ENCODE results near the gene IMPACT.

The IMPACT gene, protein sequence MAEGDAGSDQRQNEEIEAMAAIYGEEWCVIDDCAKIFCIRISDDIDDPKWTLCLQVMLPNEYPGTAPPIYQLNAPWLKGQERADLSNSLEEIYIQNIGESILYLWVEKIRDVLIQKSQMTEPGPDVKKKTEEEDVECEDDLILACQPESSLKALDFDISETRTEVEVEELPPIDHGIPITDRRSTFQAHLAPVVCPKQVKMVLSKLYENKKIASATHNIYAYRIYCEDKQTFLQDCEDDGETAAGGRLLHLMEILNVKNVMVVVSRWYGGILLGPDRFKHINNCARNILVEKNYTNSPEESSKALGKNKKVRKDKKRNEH

GRCh38 chr18:24426398-24427294, at the start of gene IMPACT:
IMPACT (plus strand) TSS chr18:24426670; CDS start chr18:24426757, 87 bp downstream.
- Mint-ChIP-seq H3K4me1 (peaks cover 12% of the 10 kb centered on the region), H3K36me3 (peaks cover 17% of the 10 kb centered on the region), H3K27me3 (peaks cover 32% of the 10 kb centered on the region), H3K4me3 (peak within 1 kb of the TSS; percentile 98), H3K27ac (peak within 1 kb of the TSS; percentile 96), H3K9me3 (peaks cover 5% of the 10 kb centered on the region)
- ATAC-seq: peak; percentile 96

- H3K9me3 Mint-ChIP-seq: no peaks in the 10 kb centered on the region
- H3K36me3 Mint-ChIP-seq: no peaks in the 10 kb centered on the region
- no peak overlapping the region for H3K27ac Mint-ChIP-seq
- no peaks in the 10 kb centered on the region for H3K4me1 Mint-ChIP-seq
- no peak overlapping the region for H3K4me3 Mint-ChIP-seq
- ATAC-seq: no peak
- H3K27me3 Mint-ChIP-seq: peaks cover 21% of the 10 kb centered on the region
Measured at GRCh38 chr18:24378598-24378997, 47.9 kb upstream of the IMPACT start.

DNA sequence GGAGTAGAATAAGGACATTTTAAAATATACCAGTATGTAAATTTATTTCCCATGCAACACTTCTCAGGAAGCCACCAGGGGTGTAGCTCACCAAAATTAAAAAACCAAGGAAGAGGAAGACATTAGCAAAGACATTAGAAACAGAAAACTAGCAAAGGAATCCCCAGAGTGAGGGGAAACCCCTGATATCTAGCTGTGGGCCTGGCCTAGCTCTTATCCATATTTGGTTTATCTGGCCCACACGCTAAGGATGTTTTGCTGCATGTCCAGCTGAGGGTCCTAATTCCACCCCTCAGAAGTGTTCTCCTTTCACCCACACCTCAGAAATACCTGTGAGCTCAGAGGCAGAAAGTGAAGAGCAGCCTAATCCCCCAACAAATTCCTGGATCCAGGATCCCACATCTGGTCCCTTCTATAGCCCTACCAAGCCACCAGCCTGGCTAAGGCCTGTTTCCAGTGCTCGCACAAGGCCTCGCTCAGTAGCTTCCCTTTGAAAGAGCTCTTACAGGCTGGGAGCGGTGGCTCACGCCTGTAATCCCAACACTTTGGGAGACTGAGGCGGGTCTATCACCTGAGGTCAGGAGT, 46.2 kb upstream of the IMPACT start:
- Mint-ChIP-seq H3K27me3 (peaks cover 32% of the 10 kb centered on the region), H3K9me3 (no peaks in the 10 kb centered on the region), H3K27ac (no peak overlapping the region), H3K4me3 (no peak overlapping the region), H3K36me3 (no peaks in the 10 kb centered on the region), H3K4me1 (no peaks in the 10 kb centered on the region)
- peak; percentile 51 for ATAC-seq

GRCh38 chr18:24381126-24381525, 45.3 kb upstream of the IMPACT start:
- Mint-ChIP-seq H3K27ac (no peak overlapping the region), H3K36me3 (no peaks in the 10 kb centered on the region), H3K4me3 (no peak overlapping the region), H3K27me3 (peaks cover 40% of the 10 kb centered on the region), H3K9me3 (no peaks in the 10 kb centered on the region), H3K4me1 (no peaks in the 10 kb centered on the region)
- ATAC-seq: no peak

- no peaks in the 10 kb centered on the region for H3K36me3 Mint-ChIP-seq
- peaks cover 23% of the 10 kb centered on the region for H3K27me3 Mint-ChIP-seq
- no peaks in the 10 kb centered on the region for H3K4me1 Mint-ChIP-seq
- H3K27ac Mint-ChIP-seq: no peak overlapping the region
- ATAC-seq: no peak
- H3K9me3 Mint-ChIP-seq: no peaks in the 10 kb centered on the region
- H3K4me3 Mint-ChIP-seq: no peak overlapping the region
Measured at GRCh38 chr18:24386681-24387080, 39.8 kb upstream of the IMPACT start.

DNA sequence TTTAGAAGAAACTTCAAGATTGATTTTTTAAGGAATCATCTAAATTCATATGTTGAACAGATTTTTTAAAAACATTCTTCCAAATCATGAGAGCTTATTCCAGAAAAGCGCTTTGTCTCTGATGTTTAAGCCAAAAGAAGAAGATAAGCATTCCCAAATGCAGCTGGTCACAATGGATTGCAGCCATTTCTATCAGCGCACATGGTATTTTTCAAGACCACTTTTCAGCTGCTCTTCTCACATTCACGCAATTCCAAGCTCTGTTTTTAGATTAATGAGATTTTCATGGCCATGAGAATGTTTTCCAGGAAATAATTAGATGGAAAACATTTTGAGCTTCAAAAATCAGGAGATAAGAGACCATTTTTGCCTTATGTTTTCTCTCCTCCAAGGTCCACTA, 37.5 kb upstream of the IMPACT start:
- no peak overlapping the region for H3K4me3 Mint-ChIP-seq
- no peaks in the 10 kb centered on the region for H3K36me3 Mint-ChIP-seq
- peaks cover 17% of the 10 kb centered on the region for H3K27me3 Mint-ChIP-seq
- ATAC-seq: no peak
- H3K27ac Mint-ChIP-seq: no peak overlapping the region
- no peaks in the 10 kb centered on the region for H3K4me1 Mint-ChIP-seq
- no peaks in the 10 kb centered on the region for H3K9me3 Mint-ChIP-seq

GRCh38 chr18:24395049-24395795, 31.2 kb upstream of the IMPACT start:
- Mint-ChIP-seq H3K36me3 (no peaks in the 10 kb centered on the region), H3K4me3 (no peak overlapping the region)
- no peak for ATAC-seq

GRCh38 chr18:24396082-24396633, 30.3 kb upstream of the IMPACT start:
- no peak for ATAC-seq
- H3K36me3 Mint-ChIP-seq: no peaks in the 10 kb centered on the region
- no peaks in the 10 kb centered on the region for H3K9me3 Mint-ChIP-seq
- no peak overlapping the region for H3K27ac Mint-ChIP-seq
- peaks cover 24% of the 10 kb centered on the region for H3K27me3 Mint-ChIP-seq
- H3K4me1 Mint-ChIP-seq: peaks cover 6% of the 10 kb centered on the region
- H3K4me3 Mint-ChIP-seq: no peak overlapping the region

More at GRCh38 chr18:24395049-24395795, 31.2 kb upstream of the IMPACT start:
- Mint-ChIP-seq H3K27ac (no peak overlapping the region), H3K27me3 (peaks cover 24% of the 10 kb centered on the region), H3K4me1 (peaks cover 6% of the 10 kb centered on the region), H3K9me3 (no peaks in the 10 kb centered on the region)

DNA sequence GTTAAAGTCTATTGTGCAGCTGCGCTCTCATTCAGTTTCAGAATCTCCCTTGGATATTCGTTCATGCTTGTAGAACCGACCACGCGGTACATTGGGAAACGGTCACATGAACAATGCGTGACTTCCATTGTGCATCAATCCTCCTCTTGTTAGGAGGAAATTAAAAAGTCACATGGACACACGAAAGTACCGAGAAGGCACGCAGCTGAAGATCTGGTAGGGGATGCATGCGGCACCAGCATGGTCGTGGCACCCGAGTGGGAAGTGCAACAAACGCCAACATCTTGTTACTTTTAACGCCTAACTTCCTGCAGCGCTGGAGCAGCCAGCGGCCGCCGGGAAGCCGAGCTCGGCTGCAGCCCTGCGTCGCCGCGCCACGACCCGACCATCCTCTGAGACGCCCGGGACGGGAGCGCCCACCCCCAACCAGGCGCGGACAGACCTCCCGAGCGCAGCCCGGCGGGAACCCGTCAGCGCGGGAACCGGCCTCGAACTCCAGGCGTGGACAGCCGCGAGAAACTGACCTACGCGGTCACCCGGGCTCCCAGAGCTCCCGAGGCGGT, 29.3 kb upstream of the IMPACT start:
- H3K9me3 Mint-ChIP-seq: no peaks in the 10 kb centered on the region

DNA sequence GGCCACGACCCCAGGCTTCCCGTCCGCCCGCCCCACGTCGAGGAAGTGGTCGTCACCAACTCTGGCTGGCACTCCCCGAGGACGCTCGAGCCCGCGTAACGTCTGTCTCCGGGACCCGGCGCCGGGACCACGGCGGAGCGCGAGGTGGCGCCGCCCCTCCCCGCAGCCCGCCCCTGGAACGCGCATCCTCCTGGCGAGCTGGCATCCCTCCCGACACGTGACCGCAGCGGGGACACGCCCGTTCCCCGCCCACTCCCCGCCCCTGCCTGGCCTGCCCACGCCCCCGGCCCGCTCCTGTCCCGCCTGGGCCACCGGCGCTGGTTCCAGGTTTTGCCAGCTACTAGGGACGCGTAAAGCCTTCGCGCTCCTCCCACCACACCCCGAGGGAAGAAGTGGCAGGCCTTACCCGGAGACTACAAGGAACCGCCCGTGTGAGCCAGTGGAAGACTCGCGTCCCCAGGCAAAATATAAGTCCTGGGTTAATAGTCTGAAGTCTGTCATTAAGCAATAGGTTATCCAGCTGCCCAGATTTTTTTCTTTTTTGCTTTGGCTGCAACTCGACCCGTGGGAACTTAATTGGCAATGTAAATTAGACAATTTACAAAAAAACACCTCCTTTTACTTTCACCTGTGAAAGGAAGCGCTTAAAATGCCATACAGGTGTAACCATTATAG, 28.6 kb upstream of the IMPACT start, which contains the start of gene OSBPL1A:
Gene OSBPL1A (minus strand): TSS at position 131 of the 675 bp plus-strand sequence. CDS start 20,291 bp downstream, outside the sequence.
- peaks cover 6% of the 10 kb centered on the region for H3K4me1 Mint-ChIP-seq
- no peaks in the 10 kb centered on the region for H3K9me3 Mint-ChIP-seq
- H3K4me3 Mint-ChIP-seq: peak within 1 kb of the TSS; percentile 91
- no peaks in the 10 kb centered on the region for H3K36me3 Mint-ChIP-seq
- ATAC-seq: peak; percentile 82
- H3K27me3 Mint-ChIP-seq: peaks cover 36% of the 10 kb centered on the region
- peak within 1 kb of the TSS; percentile 57 for H3K27ac Mint-ChIP-seq

More for the DNA sequence above, 29.3 kb upstream of the IMPACT start:
- no peak overlapping the region for H3K27ac Mint-ChIP-seq
- ATAC-seq: peak; percentile 31
- peaks cover 6% of the 10 kb centered on the region for H3K4me1 Mint-ChIP-seq
- H3K36me3 Mint-ChIP-seq: no peaks in the 10 kb centered on the region
- H3K27me3 Mint-ChIP-seq: peaks cover 30% of the 10 kb centered on the region
- H3K4me3 Mint-ChIP-seq: peak overlapping the region; percentile 91

GRCh38 chr18:24398540-24398939, 27.9 kb upstream of the IMPACT start:
- H3K9me3 Mint-ChIP-seq: no peaks in the 10 kb centered on the region
- H3K4me1 Mint-ChIP-seq: peaks cover 6% of the 10 kb centered on the region
- no peak for ATAC-seq
- no peak overlapping the region for H3K4me3 Mint-ChIP-seq
- H3K27me3 Mint-ChIP-seq: peaks cover 43% of the 10 kb centered on the region
- no peak overlapping the region for H3K27ac Mint-ChIP-seq
- H3K36me3 Mint-ChIP-seq: no peaks in the 10 kb centered on the region

DNA sequence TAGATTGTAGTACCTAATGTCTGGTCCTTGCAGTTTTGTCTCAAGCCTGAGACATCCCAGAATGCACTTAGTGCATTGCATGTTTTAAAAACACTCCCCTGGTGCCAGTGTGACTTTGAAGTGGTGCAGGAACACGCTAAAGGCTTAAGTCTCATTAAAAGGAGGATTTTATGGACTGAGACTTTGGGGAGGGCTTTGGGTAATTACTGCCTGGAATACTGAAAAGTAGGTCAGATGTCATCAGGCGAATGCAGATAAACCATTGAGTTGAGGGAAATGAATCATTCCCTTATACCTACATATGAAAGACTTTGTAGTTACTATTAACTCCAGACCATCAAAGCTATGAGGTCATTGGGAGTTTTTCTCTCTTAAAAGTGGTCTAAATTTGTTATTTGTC, 25.9 kb upstream of the IMPACT start:
- H3K27me3 Mint-ChIP-seq: peaks cover 53% of the 10 kb centered on the region
- no peak overlapping the region for H3K4me3 Mint-ChIP-seq
- H3K27ac Mint-ChIP-seq: no peak overlapping the region
- H3K36me3 Mint-ChIP-seq: no peaks in the 10 kb centered on the region
- H3K4me1 Mint-ChIP-seq: peaks cover 6% of the 10 kb centered on the region
- H3K9me3 Mint-ChIP-seq: no peaks in the 10 kb centered on the region
- ATAC-seq: no peak

GRCh38 chr18:24402209-24402785, 24.2 kb upstream of the IMPACT start:
- H3K4me3 Mint-ChIP-seq: no peak overlapping the region
- no peaks in the 10 kb centered on the region for H3K9me3 Mint-ChIP-seq
- peaks cover 6% of the 10 kb centered on the region for H3K4me1 Mint-ChIP-seq
- no peaks in the 10 kb centered on the region for H3K36me3 Mint-ChIP-seq
- H3K27ac Mint-ChIP-seq: no peak overlapping the region
- peaks cover 66% of the 10 kb centered on the region for H3K27me3 Mint-ChIP-seq
- peak; percentile 69 for ATAC-seq

All from stimulated activated memory B cell treated with anti-CD40 and anti-IgM and Interleukin-4, amounts not matched to agents 10 μg/mL and 1 μg/mL and 100 μg/mL, for 72 hours (primary cell).